Subcutaneous abdominal adipose tissue (tissue), 5 donors: ENCODE data around the gene RBM38.

Experiments used
- H3K27ac ChIP-seq: one replicate; pipeline ENCODE4 v1.7.0; 2013; ENCODE audit warnings: low read depth, mild to moderate bottlenecking, inconsistent platforms, low read length, moderate library complexity
- H3K27me3 ChIP-seq, 5 donors: one replicate each; pipeline ENCODE4 v1.7.0; 2013; ENCODE audit warnings: low read length in 5 of 5, inconsistent platforms in 1 of 5; ENCODE audit not compliant: control insufficient read depth in 5 of 5, insufficient read depth in 4 of 5
- H3K36me3 ChIP-seq, 5 donors: one replicate each; pipeline ENCODE4 v1.7.0; 2013; ENCODE audit warnings: low read length in 5 of 5; ENCODE audit not compliant: control insufficient read depth in 5 of 5, insufficient read depth in 5 of 5
- H3K4me1 ChIP-seq, 5 donors: one replicate each; pipeline ENCODE4 v1.7.0; 2013; ENCODE audit warnings: low read length in 5 of 5, mild to moderate bottlenecking in 3 of 5, moderate library complexity in 1 of 5; ENCODE audit not compliant: control insufficient read depth in 5 of 5, insufficient read depth in 5 of 5
- H3K4me3 ChIP-seq, 5 donors: one replicate each; pipeline ENCODE4 v1.7.0; 2013; ENCODE audit warnings: low read length in 5 of 5, low read depth in 1 of 5
- H3K9ac ChIP-seq, 5 donors: one replicate each; pipeline ENCODE4 v1.7.0; 2013; ENCODE audit warnings: low read length in 5 of 5, mild to moderate bottlenecking in 4 of 5, moderate library complexity in 3 of 5
- H3K9me3 ChIP-seq, 5 donors: one replicate each; pipeline ENCODE4 v1.7.0; 2013; ENCODE audit warnings: low read length in 5 of 5; ENCODE audit not compliant: control insufficient read depth in 5 of 5
- donor health status: healthy.
- donor health status: healthy.
- donor health status: healthy.
- donor health status: healthy.
- donor health status: healthy.

Gene RBM38

DNA sequence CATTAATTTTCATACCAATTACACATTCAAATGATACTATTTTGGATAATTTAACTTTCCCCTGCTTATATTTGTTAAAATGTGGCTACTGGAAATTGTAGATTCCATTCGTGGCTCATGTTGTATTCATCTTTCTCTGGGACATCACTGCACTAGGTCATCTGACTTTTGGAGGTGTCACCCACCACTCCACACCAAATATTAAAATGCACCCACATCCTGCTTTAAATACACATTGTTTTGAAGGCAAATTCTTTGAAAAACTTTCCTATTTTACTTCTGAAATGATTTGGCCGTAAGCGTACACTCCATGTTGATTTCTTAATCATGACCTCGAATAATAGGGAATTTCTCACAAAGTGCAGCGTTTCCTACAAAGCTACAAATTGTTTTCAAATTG lies 8.7 kb upstream of the RBM38 start:
- Histone ChIP-seq H3K4me1 (peaks cover 0 to 14% (median 10%) of the 10 kb centered on the region in 5 donors), H3K27me3 (no peaks in the 10 kb centered on the region), H3K36me3 (peaks cover 3 to 28% (median 21%) of the 10 kb centered on the region in 5 donors), H3K9me3 (peaks cover 0 to 7% (median 0%) of the 10 kb centered on the region in 5 donors), H3K27ac (no peak overlapping the region), H3K9ac (no peak overlapping the region), H3K4me3 (no peak overlapping the region)

DNA sequence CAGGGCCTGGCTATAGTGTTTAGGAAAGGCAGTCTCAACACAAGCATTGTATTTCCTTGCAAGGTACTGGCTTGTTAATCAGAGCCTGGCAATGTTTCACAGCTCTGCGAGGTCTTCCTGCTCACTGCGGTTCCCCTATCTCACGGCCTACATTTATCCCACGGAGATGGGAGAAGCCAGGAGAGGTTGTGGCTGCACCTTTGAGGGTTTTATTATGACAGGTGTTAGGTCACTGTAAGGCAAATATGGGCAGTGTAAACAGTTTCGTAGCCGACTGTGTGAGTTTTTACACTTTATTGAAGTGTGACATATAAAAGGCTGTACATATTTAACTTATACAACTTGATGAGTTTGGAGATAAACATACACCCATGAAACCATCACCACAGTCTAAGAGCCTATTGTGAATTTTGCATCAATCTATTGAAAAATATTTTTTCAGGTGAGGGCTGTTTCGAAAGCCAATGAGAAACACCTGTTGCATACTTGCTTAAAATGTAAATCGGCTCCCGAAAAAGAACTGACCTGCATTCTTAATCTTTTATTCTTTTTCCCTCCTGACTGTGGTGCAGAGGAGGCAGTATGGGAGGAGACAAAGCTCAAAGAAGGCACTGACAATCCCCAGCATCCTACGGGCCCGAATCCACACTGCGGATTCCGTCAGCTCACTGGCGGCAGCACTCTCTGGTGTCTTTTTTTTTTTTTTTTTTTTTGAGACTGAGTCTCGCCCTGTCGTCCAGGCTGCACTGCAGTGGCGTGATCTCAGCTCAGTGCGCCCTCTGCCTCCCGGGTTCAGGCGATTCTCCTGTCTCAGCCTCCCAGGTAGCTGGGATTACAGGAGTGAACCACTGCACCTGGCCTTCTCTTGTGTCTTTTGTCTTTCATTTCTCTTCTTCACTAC lies 7.5 kb upstream of the RBM38 start:
- Histone ChIP-seq H3K4me3 (no peak overlapping the region), H3K4me1 (peaks cover 0 to 20% (median 16%) of the 10 kb centered on the region in 5 donors), H3K9ac (no peak overlapping the region), H3K36me3 (peaks cover 0 to 16% (median 10%) of the 10 kb centered on the region in 5 donors), H3K27me3 (no peaks in the 10 kb centered on the region), H3K9me3 (peaks cover 0 to 7% (median 0%) of the 10 kb centered on the region in 5 donors), H3K27ac (no peak overlapping the region)

DNA sequence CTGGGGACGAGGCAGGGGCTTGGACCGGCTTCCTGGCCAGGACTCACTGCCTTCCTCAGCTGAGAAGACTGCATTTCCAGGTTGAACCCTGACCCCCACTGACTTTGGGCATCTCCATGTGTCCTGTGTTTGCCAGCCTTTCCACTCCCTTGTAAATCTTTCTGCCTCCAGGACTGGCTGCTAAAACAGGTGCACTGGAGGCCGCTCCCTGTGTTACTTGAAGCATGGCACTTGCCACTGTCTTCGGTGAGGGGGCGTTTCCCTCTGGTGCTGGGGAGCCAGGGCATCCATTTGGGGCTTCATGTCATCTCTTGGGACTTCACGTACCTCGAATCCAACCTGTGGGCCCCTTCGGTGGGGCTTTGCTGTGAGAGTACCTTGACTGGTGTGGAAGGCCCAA lies 6.7 kb upstream of the RBM38 start:
- H3K27ac ChIP-seq: no peak overlapping the region
- H3K4me1 ChIP-seq: peaks cover 0 to 26% (median 18%) of the 10 kb centered on the region in 5 donors
- no peak overlapping the region for H3K4me3 ChIP-seq

DNA sequence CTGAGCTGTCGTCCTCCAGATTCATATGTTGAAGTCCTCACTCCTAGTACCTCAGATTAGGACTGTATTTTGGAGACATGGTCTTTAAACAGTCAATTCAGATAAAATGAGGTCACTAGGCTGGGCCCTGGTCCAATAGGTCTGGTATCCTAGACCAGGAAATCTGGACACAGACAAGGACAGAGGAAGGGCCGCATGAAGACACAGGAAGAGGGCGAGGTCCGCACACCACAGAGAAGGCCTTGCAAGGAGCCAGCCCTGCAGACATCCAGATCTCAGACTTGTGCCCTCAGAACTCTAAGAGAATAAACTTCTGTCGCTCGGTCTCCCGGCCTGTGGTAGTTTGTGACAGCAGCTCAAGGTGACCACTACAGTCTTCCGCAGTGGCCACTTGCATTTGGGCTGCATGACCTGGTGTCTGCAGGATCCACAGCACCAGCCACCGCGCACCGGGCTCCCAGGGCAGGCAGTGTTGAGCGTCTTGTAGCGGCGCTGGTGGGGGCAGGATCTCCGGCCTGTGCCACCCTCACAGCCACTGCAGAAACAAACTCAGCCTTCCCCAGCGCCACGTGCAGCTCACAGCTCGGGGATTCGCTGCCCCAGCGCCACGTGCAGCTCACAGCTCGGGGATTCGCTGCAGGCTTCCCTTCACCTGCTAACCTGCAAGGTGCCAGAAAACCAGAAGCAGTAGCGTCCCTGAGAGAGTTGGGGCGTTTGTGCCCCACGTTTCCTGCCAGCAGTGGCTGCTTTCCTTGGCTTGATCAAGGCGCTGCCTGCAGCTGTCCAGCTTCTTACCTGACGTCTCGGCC lies 6.0 kb upstream of the RBM38 start:
- Histone ChIP-seq H3K27ac (no peak overlapping the region), H3K9ac (no peak overlapping the region), H3K9me3 (peaks cover 0 to 7% (median 0%) of the 10 kb centered on the region in 5 donors), H3K36me3 (peaks cover 0 to 8% (median 7%) of the 10 kb centered on the region in 5 donors), H3K4me1 (peaks cover 0 to 32% (median 21%) of the 10 kb centered on the region in 5 donors), H3K4me3 (no peak overlapping the region), H3K27me3 (no peaks in the 10 kb centered on the region)

More for the DNA sequence above, 6.7 kb upstream of the RBM38 start:
- Histone ChIP-seq H3K36me3 (peaks cover 0 to 13% (median 9%) of the 10 kb centered on the region in 5 donors), H3K9me3 (peaks cover 0 to 7% (median 0%) of the 10 kb centered on the region in 5 donors), H3K27me3 (no peaks in the 10 kb centered on the region), H3K9ac (no peak overlapping the region)

DNA sequence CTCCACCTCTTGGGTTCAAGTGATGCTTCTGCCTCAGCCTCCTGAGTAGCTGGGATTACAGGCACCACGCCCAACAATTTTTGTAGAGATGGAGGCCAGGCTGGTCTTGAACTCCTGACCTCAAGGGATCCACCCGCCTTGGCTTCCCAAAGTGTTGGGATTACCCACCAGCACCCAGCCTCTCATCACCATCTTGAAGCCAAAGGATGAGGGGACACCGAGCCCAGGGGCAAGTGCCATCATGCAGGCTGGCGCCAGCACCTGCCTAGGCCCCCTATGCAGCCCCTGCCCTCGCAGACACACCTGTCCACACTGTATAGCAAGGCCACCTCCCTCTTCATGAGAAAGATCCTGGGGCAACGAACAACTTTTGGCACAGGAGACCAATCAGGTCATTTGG lies 5.3 kb upstream of the RBM38 start:
- no peak overlapping the region for H3K27ac ChIP-seq
- peaks cover 0 to 40% (median 28%) of the 10 kb centered on the region in 5 donors for H3K4me1 ChIP-seq
- peaks cover 0 to 7% (median 0%) of the 10 kb centered on the region in 5 donors for H3K9me3 ChIP-seq
- H3K36me3 ChIP-seq: peaks cover 0 to 7% (median under 1%) of the 10 kb centered on the region in 5 donors
- H3K9ac ChIP-seq: no peak overlapping the region
- H3K27me3 ChIP-seq: no peaks in the 10 kb centered on the region
- H3K4me3 ChIP-seq: no peak overlapping the region

DNA sequence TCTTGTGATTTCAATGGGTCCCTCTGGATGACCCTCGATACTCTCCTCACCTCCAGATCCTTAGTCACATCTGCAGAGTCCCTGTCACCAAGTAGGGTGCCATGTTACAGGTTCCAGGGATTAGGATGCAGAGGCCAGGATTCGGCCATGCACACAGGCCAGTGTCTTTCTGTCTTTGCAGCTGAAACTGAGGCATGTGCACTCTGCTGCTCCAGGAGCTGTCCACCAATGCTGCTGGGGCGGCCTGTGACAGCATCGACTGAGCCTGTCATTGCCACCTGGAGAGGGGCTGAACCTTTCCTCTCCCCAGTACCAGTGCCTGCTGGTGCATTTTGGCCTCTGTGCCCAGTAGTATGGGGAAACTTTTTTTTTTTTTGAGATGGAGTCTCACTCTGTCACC lies 4.4 kb upstream of the RBM38 start:
- H3K36me3 ChIP-seq: peaks cover 0 to 7% (median 0%) of the 10 kb centered on the region in 5 donors
- peaks cover 0 to 7% (median 0%) of the 10 kb centered on the region in 5 donors for H3K9me3 ChIP-seq
- peaks cover 0 to 41% (median 29%) of the 10 kb centered on the region in 5 donors for H3K4me1 ChIP-seq
- H3K9ac ChIP-seq: no peak overlapping the region
- H3K27ac ChIP-seq: no peak overlapping the region
- no peaks in the 10 kb centered on the region for H3K27me3 ChIP-seq
- H3K4me3 ChIP-seq: no peak overlapping the region

DNA sequence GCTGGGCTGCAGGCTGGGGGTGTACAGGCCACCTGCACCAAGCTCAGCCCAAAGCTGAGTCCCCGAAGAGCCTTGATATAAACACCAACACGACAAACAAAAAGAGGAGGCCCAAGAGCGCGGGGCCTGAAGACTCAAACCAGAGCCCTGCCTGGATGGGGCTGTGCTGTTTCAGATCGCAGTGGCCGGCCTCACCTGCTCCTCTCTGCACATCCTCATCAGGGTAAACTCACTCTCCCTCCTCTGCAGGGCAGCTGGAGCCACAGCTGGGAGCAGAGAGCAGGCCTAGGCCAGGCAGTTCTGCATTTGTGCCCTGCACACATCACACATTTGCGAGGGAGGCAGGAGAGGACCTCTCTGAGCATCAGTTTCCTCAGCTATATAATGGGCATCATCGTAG lies 3.7 kb upstream of the RBM38 start:
- Histone ChIP-seq H3K9me3 (peaks cover 0 to 7% (median 0%) of the 10 kb centered on the region in 5 donors), H3K36me3 (peaks cover 0 to 7% (median 0%) of the 10 kb centered on the region in 5 donors), H3K9ac (no peak overlapping the region), H3K4me1 (peaks cover 0 to 47% (median 34%) of the 10 kb centered on the region in 5 donors), H3K4me3 (no peak overlapping the region), H3K27me3 (no peaks in the 10 kb centered on the region), H3K27ac (no peak overlapping the region)

DNA sequence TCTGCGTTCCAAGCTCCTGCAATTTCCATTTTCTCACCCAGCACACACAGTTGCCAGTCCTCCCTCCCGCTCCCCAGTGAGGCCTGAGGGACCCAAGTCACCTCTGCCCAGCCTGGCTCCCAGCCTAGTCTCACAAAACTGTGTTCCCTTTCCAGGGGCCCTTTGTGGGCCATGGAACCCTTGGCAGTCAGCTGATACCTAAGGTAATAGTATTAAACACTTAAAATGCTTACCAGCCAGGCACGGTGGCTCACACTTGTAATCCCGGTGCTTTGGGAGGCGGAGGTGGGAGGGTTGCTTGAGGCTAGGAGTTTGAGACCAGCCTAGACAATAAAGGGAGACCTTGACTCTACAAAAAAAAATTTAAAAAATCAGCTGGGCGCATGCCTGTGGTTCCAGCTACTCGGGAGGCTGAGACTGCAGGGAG lies 3.2 kb upstream of the RBM38 start:
- Histone ChIP-seq H3K36me3 (peaks cover 0 to 7% (median 0%) of the 10 kb centered on the region in 5 donors), H3K9me3 (peaks cover 0 to 7% (median 0%) of the 10 kb centered on the region in 5 donors), H3K27ac (no peak overlapping the region), H3K9ac (peak overlapping the region in 1 of 5 donors; percentile 16), H3K4me1 (peaks cover 0 to 52% (median 39%) of the 10 kb centered on the region in 5 donors), H3K27me3 (no peaks in the 10 kb centered on the region), H3K4me3 (no peak overlapping the region)

DNA sequence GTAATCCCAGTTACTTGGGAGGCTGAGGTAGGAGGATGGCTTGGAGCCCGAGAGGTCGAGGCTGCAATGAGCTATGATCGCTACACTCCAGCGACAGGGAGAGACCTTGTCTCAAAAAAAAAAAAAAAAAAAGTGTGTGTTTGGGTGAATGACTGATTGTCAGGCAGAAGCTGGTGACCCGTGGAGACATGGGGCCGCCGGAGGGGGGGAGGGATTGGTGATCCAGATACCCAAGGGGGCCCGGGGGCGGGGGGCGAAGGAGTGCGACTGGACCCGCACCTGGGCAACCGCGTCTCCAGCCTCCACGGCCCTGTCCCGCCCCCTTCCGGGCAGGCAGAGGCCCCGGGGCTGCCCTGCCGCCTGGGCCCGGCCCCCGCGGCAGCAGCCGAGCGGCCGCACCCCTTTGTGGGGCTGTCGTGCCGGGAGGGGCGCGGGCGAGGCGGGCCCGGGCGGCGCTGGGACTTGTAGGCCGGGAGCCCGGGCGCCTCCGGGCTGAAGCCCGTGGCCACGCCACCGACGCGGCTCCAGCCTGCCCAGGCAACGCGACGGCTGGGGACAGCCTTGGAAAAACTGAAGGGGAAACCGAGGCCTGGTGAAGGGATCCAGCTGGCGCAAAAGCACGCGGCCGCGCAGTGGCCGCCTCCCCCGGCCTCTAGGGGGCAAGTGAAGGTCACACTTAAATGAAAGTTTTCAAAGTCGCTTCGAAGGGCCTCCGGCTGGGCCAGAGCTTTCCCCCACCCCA lies 2.1 kb upstream of the RBM38 start:
- Histone ChIP-seq H3K36me3 (peaks cover 0 to 10% (median 7%) of the 10 kb centered on the region in 5 donors), H3K27me3 (no peaks in the 10 kb centered on the region), H3K9ac (peak overlapping the region in 3 of 5 donors; percentile 64 to 68 (median 64)), H3K4me3 (peak overlapping the region in 4 of 5 donors; percentile 29 to 57 (median 52)), H3K27ac (peak overlapping the region; percentile 37), H3K9me3 (peaks cover 0 to 7% (median 0%) of the 10 kb centered on the region in 5 donors), H3K4me1 (peaks cover 2 to 63% (median 43%) of the 10 kb centered on the region in 5 donors)
